ENCODE data around the gene CFAP65. TPM values are rescaled to one million over a fixed set of nuclear protein-coding genes. Genes with fewer than 3 reads are reported as not detected.
A peak's percentile ranks its signal among the peaks of the same experiment; 100 is the strongest.

CFAP65 gene
- total RNA-seq, 1 experiment from 2014 or later = 0.33 TPM

- peak; percentile 26; the same call in 1 of the 2 replicates for ATAC-seq
Measured at GRCh38 chr2:219060821-219061791, 19.8 kb upstream of the CFAP65 start, which contains the start of gene IHH. Gene IHH, minus strand, starts transcription at chr2:219060921. Its CDS starts 454 bp downstream, at chr2:219060467.

More at GRCh38 chr2:219060821-219061791, 19.8 kb upstream of the CFAP65 start, which contains the start of gene IHH:
- BruUV-seq (replicated peaks) = no TSS peak
- intact Hi-C loops (cut with micrococcal nuclease; ENCODE audit: unreplicated experiment) (no loop called here), in situ Hi-C loops (cut with HindIII; ENCODE audit: low pct_unique_long_range_greater_than_20kb, low sequenced_read_pairs) (no loop called here)
- no peaks in the 10 kb centered on the region for H3K9me3 ChIP-seq (ENCODE audit: control insufficient read depth, insufficient read depth, low read depth, low read length)
- no peak for TF ChIP-seq SIN3A (IDR thresholded peaks at IDR 0.05; ENCODE audit: borderline replicate concordance, insufficient read depth, low read depth, low read length)
- no peak for TF ChIP-seq TCF7L2 (IDR thresholded peaks at IDR 0.05; ENCODE audit: low read depth, low read length)
- TF ChIP-seq CTCF (IDR thresholded peaks at IDR 0.05) = no peak
- TF ChIP-seq REST (IDR thresholded peaks at IDR 0.05; ENCODE audit: insufficient read depth in 1 of 2, low read depth in 2 of 2, low read length in 1 of 2) = no peak
- TF ChIP-seq POLR2AphosphoS5 (IDR thresholded peaks at IDR 0.05; ENCODE audit: low read depth, low read length) = no peak
- H3K27me3 ChIP-seq (ENCODE audit: control insufficient read depth, insufficient read depth, low read length) = peaks cover 30% of the 10 kb centered on the region
- ChIA-PET CTCF (interaction anchor here (0.5 to 1.5 kb wide), 3 partner anchors 31 to 281 kb away, joined by 4 to 9 read pairs (median 5); no protein-coding TSS in a partner anchor), POLR2A (no interaction called here)
- peak within 1 kb of the TSS; percentile 18 to 37 for H3K4me3 ChIP-seq (ENCODE audit: low read depth in 2 of 2, low read length in 2 of 2)
- H3K27ac ChIP-seq (ENCODE audit: low read length) = no peak within 1 kb of the TSS
- no peaks in the 10 kb centered on the region for H3K36me3 ChIP-seq (ENCODE audit: control insufficient read depth, insufficient read depth, low read length)
- H3K4me1 ChIP-seq (ENCODE audit: control insufficient read depth, insufficient read depth, low read length) = peaks cover 21% of the 10 kb centered on the region
- DNase-seq (ENCODE audit: low read depth, low spot score) = no peak

Data from Panc1 (cell line).